ENCODE measurements around the gene UBAP1L.
"Not testable (repeated sequence)": the region's sequence is repeated elsewhere in the genome, so short reads cannot be mapped to it uniquely, and the experiment has no call there.

Gene UBAP1L

GRCh38 chr15:65082303-65082953 is 32.6 kb downstream of the UBAP1L start:
- no peak for DNase-seq

- DNase-seq: no peak
Observed at GRCh38 chr15:65081758-65082157, 33.2 kb downstream of the UBAP1L start.

- no peak for DNase-seq
Observed at GRCh38 chr15:65081270-65081669, 33.7 kb downstream of the UBAP1L start.

- DNase-seq: no peak
Observed at GRCh38 chr15:65079580-65079979, 35.4 kb downstream of the UBAP1L start.

- no peak for DNase-seq
Observed at GRCh38 chr15:65077981-65078352, 37.0 kb downstream of the UBAP1L start.

- DNase-seq: no peak
Observed at GRCh38 chr15:65077291-65077980, 37.6 kb downstream of the UBAP1L start.

GRCh38 chr15:65076486-65077290 is 38.3 kb downstream of the UBAP1L start, which contains the start of gene KBTBD13:
Gene KBTBD13 (plus strand): TSS chr15:65076746. CDS start chr15:65076816, 70 bp downstream.
- DNase-seq: no peak

- DNase-seq: not testable (repeated sequence)
Observed at GRCh38 chr15:65075607-65076395, 39.2 kb downstream of the UBAP1L start.

GRCh38 chr15:65074946-65075345 is 40.1 kb downstream of the UBAP1L start:
- DNase-seq: not testable (repeated sequence)

GRCh38 chr15:65072617-65073016 is 42.4 kb downstream of the UBAP1L start:
- DNase-seq: no peak

GRCh38 chr15:65072027-65072426 is 43.0 kb downstream of the UBAP1L start:
- no peak for DNase-seq

GRCh38 chr15:65071381-65071811 is 43.6 kb downstream of the UBAP1L start:
- DNase-seq: no peak

GRCh38 chr15:65069779-65070546 is 45.0 kb downstream of the UBAP1L start:
- no peak for DNase-seq

- DNase-seq: no peak
Observed at GRCh38 chr15:65069179-65069578, 45.8 kb downstream of the UBAP1L start.

GRCh38 chr15:65068403-65068788 is 46.6 kb downstream of the UBAP1L start:
- DNase-seq: no peak

- no peak for DNase-seq
Observed at GRCh38 chr15:65067645-65068402, 47.2 kb downstream of the UBAP1L start, which contains the start of gene RASL12. Gene RASL12 (minus strand): TSS chr15:65067991. CDS start chr15:65067835, 156 bp downstream.

- DNase-seq: no peak
Observed at GRCh38 chr15:65067317-65067644, 47.7 kb downstream of the UBAP1L start.

- DNase-seq: no peak
Observed at GRCh38 chr15:65066635-65067316, 48.2 kb downstream of the UBAP1L start.

GRCh38 chr15:65066001-65066634 is 48.9 kb downstream of the UBAP1L start:
- no peak for DNase-seq

- no peak for DNase-seq
Observed at GRCh38 chr15:65062726-65063125, 52.3 kb downstream of the UBAP1L start.

All from 8988T (cell line).